GM12891 (cell line): ENCODE measurements around the gene ADCY2.

ENCODE experiments used
- POLR2A ChIP-seq: IDR thresholded peaks from 2 replicates; pipeline ENCODE4 v1.6.1; 2011; ENCODE audit warnings: low read depth, low read length, control low read depth
- POLR2AphosphoS5 ChIP-seq: IDR thresholded peaks from 2 replicates; pipeline ENCODE4 v1.6.1; 2011; ENCODE audit warnings: low read depth, low read length, control low read depth
- POU2F2 ChIP-seq: IDR thresholded peaks from 2 replicates; pipeline ENCODE4 v1.6.1; 2011; ENCODE audit warnings: low read depth, mild to moderate bottlenecking, control low read depth, low read length, moderate library complexity
- TAF1 ChIP-seq: IDR thresholded peaks from 2 replicates; pipeline ENCODE4 v1.6.1; 2011; ENCODE audit warnings: low read depth, low read length, control low read depth

GRCh38 chr5:7680260-7680659 lies 284.3 kb downstream of the ADCY2 start:
- TF ChIP-seq POLR2AphosphoS5 = no peak
- TF ChIP-seq POLR2A = no peak
- TF ChIP-seq TAF1 = no peak
- TF ChIP-seq POU2F2 = no peak
